ENCODE results near the gene KLF17.

KLF17 gene

DNA sequence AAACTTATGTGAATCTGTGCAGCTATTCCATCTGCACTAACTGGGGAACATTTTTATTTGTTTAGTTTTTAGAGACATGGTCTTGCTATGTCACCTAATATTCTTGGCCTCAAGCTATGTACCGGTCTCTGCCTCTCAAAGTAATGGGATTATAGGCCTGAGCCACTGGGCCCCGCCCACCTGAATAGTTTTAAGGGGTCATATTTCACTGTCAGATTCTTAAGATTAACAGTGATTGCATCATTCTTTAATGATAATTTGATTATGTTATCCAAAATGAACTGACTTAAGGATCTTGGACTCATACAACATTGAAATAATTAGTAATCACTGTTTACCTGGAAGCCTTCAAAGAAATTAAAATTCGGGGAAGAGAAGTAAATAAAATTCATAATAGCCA is 35.4 kb downstream of the KLF17 start:
- no peak for DNase-seq

DNA sequence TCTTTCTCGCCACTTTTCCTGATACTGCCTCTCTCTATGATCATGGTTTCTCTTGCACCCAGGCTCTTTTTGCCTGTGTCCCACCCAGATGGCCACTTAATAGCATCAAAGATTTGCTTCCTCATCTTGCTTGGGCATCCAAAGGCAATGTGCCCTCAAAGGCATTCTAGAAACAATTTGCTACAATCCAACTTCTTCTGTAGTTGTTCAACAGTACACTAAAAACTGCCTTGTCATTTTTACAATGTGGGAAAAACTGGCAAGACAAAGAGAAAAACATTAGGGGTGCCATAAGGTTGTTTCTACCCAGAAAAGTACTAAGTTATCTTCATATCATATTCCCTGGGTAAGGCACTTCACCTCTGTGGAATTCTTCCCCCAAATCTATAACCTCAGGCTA is 39.3 kb downstream of the KLF17 start:
- no peak for DNase-seq

DNA sequence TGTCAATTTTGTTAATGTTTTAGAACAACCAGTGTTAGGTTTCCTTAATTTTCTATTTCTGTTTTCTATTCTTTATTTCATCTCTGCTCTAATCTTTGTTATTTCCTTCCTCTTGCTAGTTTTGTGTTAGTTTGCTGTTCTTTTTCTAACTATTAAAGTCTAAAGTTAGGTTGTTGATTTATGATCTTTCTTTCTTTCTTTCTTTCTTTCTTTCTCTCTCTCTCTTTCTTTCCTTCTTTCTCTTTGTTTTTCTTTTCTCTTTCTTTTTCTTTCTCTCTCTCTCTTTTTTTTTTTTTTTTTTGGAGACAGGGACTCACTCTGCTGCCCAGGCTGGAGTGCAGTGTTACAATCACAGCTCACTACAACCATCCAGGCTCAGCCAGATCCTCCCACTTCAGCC is 40.2 kb downstream of the KLF17 start:
- DNase-seq: no peak

DNA sequence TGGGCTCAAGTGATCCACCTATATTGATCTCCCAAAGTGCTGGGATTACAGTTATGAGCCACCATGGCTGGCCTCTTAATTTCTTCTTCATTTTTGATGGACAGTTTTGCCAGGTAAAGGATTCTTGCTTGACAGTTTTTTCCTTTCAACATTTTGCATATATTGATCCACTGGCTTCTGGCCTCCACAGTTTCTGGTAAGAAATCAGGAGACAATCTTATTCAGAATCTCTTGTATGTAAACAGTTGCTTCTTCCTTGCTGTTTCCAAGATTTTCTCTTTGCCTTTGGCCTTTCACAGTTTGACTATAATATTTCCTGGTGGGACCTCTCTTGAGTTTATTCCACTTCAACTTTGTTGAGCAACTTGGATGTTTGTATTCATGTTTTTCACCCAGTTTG is 42.9 kb downstream of the KLF17 start:
- no peak for DNase-seq

DNA sequence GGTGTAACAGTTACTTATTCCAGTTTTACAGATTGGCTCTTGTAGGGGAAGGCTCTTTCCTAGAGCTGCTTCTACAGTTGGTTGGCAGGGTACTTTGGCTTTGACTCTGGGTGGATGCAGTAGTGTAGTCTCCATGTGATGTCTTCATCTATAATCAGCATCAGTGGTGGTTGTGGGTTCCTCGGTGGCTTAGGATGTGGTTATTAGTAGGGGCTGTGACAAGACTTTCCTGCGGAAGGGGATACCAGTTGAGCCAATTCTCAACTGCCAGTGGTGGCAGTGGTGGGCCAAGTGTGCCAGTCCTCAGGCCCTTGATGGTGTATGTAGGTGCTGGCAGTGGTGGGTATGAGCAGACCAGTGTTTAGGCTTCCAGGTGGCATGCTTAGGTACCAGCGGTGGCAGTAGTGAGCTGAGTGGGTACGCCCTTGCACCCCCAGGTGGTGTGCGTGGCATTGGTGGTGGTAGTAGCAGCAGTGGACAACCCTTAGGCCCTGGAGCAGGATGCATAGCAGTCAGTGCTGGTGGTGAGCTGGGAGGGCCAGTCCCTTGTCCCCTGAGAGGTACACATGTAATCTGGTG is 50.0 kb downstream of the KLF17 start:
- DNase-seq: no peak

DNA sequence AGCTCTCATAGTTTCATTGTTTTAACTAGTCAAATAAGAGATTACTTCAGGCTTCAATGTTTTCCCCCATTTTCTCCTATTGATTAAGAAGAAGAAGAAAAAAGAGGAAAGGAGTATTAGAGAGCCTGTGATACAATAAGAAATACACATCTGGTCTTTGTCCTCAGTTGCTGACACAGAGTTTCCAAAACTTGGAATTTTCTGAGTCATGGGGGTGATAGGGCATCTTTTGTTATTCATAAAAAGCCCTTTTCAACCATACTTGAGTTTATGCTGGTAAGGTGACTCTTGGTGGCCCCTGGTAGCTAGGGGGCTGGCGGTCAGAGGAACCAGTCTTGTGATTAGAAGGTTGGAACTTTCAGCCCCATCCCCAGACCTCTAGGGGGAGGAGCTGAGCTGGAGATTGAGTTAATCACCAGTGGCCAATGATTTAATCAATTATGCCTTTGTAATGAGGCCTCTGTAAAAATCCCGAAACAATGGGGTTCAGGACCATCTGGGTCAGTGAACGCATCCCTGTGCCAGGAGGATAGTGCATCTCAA is 51.7 kb downstream of the KLF17 start:
- no peak for DNase-seq

DNA sequence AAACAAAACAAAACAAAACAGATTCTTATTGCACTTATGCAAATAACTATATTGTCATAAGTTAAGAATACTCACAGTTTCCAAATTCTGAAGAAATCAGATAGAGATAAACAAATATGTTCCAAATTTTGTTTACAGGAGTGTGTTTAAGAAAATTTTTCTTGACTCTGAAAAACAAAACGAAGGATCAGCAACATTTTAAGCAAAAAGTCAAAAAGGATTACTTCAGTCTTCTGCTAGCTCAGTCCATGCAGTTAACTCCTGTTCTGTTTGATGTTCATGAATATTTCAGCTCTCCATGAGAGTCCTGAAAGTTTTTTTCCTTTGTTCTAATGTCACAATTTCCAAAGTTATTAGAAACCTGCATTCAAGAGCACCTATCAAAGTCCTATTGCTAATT is 56.0 kb downstream of the KLF17 start:
- DNase-seq: no peak
